Astrocyte of the spinal cord (primary cell): ENCODE data around the gene APBB2.

Source experiments
- DNase-seq: peaks from one replicate; pipeline ENCODE4 v3.0.0; 2011; ENCODE audit warnings: low read depth, low spot score
- H3K4me3 ChIP-seq: 2 replicates; pipeline ENCODE4 v1.5.1; 2011; ENCODE audit warnings: low read depth, mild to moderate bottlenecking, low read length, moderate library complexity
- CTCF ChIP-seq: IDR thresholded peaks from 2 replicates; pipeline ENCODE4 v1.5.1; 2012; ENCODE audit warnings: low read depth, mild to moderate bottlenecking, low read length, inconsistent platforms
- in situ Hi-C: cut with HindIII; loops from 2 replicates; pipeline ENCODE4 v1.10.0; 2017; ENCODE audit warnings: low sequenced_read_pairs

APBB2 gene

GRCh38 chr4:40940317-40940741, 274.0 kb downstream of the APBB2 start:
- DNase-seq: no peak
- no peak overlapping the region for H3K4me3 ChIP-seq
- in situ Hi-C loops: no loop called here
- no peak for TF ChIP-seq CTCF

GRCh38 chr4:40939856-40940255, 274.5 kb downstream of the APBB2 start:
- in situ Hi-C loops: no loop called here
- no peak for TF ChIP-seq CTCF
- no peak overlapping the region for H3K4me3 ChIP-seq
- DNase-seq: no peak

DNA sequence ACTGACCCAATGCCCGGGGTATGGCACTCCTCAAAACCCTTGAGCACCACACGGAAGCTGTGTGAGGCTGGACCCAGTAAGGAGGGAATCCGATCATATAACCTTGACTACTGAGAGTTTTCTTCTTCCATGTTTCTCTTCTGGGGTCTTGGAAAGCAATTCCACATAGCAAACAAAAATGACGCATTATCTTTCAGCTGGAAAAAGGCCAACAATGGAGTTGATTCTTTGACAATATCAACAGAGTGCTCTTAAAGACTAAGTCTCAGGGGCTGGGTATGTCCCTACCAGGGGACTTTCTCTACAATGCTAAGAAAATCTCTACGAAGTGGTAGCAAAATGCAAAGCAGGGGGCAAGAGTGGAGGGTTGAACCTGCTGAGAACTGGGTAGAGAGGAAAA, 276.0 kb downstream of the APBB2 start:
- in situ Hi-C loops: no loop called here
- H3K4me3 ChIP-seq: no peak overlapping the region
- no peak for DNase-seq
- no peak for TF ChIP-seq CTCF

DNA sequence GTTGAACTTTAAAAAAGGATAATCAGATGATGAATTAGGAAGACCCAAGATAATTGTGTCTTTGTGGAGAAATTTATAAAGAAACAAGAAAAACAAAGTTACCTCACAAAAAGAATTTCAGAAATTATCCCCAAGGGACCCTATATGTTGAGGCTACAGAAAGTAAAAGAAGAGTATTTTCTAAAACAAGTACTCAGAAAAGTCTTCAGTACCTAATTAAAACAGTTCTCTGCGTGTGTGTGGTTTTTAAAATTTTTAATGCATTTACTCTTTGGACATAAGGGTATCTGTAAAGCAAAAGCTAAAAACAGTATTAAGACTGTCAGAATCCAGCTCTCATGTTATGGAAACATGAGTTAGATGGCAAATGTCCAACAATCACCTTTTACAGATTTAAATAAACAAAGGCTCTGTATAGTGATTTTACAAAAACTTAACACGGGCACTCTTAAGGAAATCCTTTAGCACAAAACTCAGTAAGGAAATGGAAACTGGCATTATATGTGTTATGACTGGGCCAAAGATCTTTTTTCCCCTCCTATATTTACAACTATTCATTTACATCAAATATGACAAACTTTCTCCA, 277.1 kb downstream of the APBB2 start:
- H3K4me3 ChIP-seq: no peak overlapping the region
- in situ Hi-C loops: no loop called here
- no peak for DNase-seq
- no peak for TF ChIP-seq CTCF

DNA sequence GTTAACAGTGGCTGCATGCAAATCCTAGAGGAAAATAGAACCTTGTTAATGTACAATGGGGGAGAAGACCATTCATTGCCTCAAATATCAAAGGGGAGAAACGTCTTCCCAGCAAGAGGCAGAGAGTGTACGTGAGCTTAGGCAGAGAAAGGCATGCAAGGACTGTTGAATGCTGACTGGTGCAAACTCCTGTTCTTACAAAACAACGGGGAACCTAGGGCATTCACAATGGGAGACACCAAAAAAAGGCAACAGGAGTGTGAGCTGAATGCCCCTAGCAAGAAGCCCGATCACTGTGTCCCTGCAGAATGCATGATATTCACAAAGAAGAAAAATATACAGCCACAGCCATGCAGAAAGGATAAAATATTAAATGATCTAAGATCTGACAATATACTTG, 279.7 kb downstream of the APBB2 start:
- DNase-seq: no peak
- H3K4me3 ChIP-seq: no peak overlapping the region
- in situ Hi-C loops: no loop called here
- no peak for TF ChIP-seq CTCF

DNA sequence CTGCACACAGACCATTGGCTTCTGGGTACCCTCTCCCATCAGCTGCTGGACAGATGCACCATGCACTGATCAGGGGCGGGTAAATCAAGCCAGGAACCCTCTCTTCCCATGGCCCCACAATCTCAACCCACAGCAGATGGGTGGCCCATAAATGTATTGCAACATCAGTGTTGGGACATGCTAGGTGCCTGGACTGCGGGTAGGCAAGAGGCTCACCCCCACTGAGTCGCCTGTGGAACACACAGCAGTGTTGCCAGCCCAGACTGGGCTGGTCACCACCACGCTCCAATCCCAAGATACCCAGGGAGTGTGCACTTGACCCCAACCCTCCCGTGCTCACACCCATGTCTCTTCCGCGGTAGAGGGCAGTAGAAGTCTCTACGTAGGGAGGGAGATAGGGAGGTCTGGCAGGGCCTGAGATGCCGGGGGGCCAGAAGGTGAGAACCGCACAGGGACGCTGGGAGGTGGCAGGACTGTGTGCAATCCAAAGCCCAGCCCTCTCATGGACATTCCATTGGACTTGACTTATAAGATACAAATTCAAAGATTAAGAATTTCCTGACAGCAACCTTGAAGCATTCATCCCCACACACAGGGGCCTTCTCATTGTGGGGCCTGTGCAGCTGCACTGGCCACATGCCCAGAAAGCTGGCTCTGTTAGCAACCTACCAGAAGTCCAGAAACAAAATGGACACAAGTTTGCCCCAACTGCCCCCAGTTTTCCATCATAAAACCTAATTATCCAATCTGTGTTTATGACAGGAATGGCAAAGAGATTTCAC, 280.9 kb downstream of the APBB2 start:
- in situ Hi-C loops: no loop called here
- no peak overlapping the region for H3K4me3 ChIP-seq
- no peak for TF ChIP-seq CTCF
- peak; percentile 66 for DNase-seq
